Posterior vena cava (tissue), 2 donors: ENCODE data around the gene ZNF804B. TPM values are rescaled to one million over a fixed set of nuclear protein-coding genes. Genes with fewer than 3 reads are reported as not detected.
"Not testable (repeated sequence)": the region's sequence is repeated elsewhere in the genome, so short reads cannot be mapped to it uniquely, and the experiment has no call there.

Experiments
- DNase-seq: peaks from one replicate; pipeline ENCODE4 v3.0.0-alpha.2; 2020; ENCODE audit warnings: low spot score
- intact Hi-C, 2 donors: fragments of 100-400 bp; cut with DNase I; formaldehyde crosslinking; loops; one replicate each; pipeline versions ENCODE4 v1.14.1 to v1.14.2; 2022 to 2023
- total RNA-seq, 2 donors: library from RNA; stranded (reverse); fragmentation: NEBNext Ultra II Directional; extraction: Animal tissue kit (Norgen Biotek cat#: 25700); gene quantifications; one replicate each; pipeline ENCODE4 v1.2.1, GENCODE V29; 2021
- donor health status: DM: yes; HTN: yes; CAD: no.
- donor health status: DM: yes; HTN: yes; CAD: no.

Gene ZNF804B
- total RNA-seq, 2 donors from 2014 or later, result not detected

- no peak for DNase-seq
- intact Hi-C loops, result no loop called here
These were observed 411.1 kb downstream of the ZNF804B start for GRCh38 chr7:89170628-89171027.

GRCh38 chr7:89182116-89182515 is 422.6 kb downstream of the ZNF804B start:
- no peak for DNase-seq
- intact Hi-C loops, result no loop called here

- intact Hi-C loops, result no loop called here
- no peak for DNase-seq
These were observed 424.2 kb downstream of the ZNF804B start for GRCh38 chr7:89183712-89184111.

- intact Hi-C loops, result no loop called here
- DNase-seq, result no peak
These were observed 441.3 kb downstream of the ZNF804B start for GRCh38 chr7:89200758-89201157.

- intact Hi-C loops, result no loop called here
- no peak for DNase-seq
These were observed 464.4 kb downstream of the ZNF804B start for GRCh38 chr7:89223900-89224395.

GRCh38 chr7:89228688-89229171 is 469.2 kb downstream of the ZNF804B start:
- intact Hi-C loops, DNase-seq: not testable (repeated sequence)

GRCh38 chr7:89238156-89238555 is 478.7 kb downstream of the ZNF804B start:
- intact Hi-C loops, result no loop called here
- DNase-seq, result no peak

GRCh38 chr7:89246196-89246595 is 486.7 kb downstream of the ZNF804B start:
- intact Hi-C loops, result no loop called here
- no peak for DNase-seq

GRCh38 chr7:89247207-89247606 is 487.7 kb downstream of the ZNF804B start:
- no peak for DNase-seq
- intact Hi-C loops, result no loop called here

GRCh38 chr7:89259085-89259484 is 499.6 kb downstream of the ZNF804B start:
- intact Hi-C loops, result no loop called here
- DNase-seq, result no peak

GRCh38 chr7:89264126-89264525 is 504.6 kb downstream of the ZNF804B start:
- intact Hi-C loops, result no loop called here

GRCh38 chr7:89265631-89266030 is 506.1 kb downstream of the ZNF804B start:
- DNase-seq, result no peak
- intact Hi-C loops, result no loop called here

More at GRCh38 chr7:89264126-89264525, 504.6 kb downstream of the ZNF804B start:
- no peak for DNase-seq

GRCh38 chr7:89283302-89283701 is 523.8 kb downstream of the ZNF804B start:
- no peak for DNase-seq
- intact Hi-C loops, result no loop called here

GRCh38 chr7:89308535-89308934 is 549.0 kb downstream of the ZNF804B start:
- intact Hi-C loops, result no loop called here
- DNase-seq, result no peak

- no peak for DNase-seq
- intact Hi-C loops, result no loop called here
These were observed 552.4 kb downstream of the ZNF804B start for GRCh38 chr7:89311886-89312285.

GRCh38 chr7:89312551-89312950 is 553.1 kb downstream of the ZNF804B start:
- DNase-seq, result no peak
- intact Hi-C loops, result no loop called here

- no peak for DNase-seq
- intact Hi-C loops, result no loop called here
These were observed 557.2 kb downstream of the ZNF804B start for GRCh38 chr7:89316584-89317251.

- no peak for DNase-seq
- intact Hi-C loops, result no loop called here
These were observed 572.5 kb downstream of the ZNF804B start for GRCh38 chr7:89332026-89332425.

GRCh38 chr7:89334797-89335196 is 575.3 kb downstream of the ZNF804B start:
- intact Hi-C loops, result no loop called here
- DNase-seq, result no peak

GRCh38 chr7:89335490-89335889 is 576.0 kb downstream of the ZNF804B start:
- no peak for DNase-seq
- intact Hi-C loops, result no loop called here

- DNase-seq, result no peak
- intact Hi-C loops, result no loop called here
These were observed 576.6 kb downstream of the ZNF804B start for GRCh38 chr7:89336121-89336520.
